Gastrocnemius medialis (tissue), 4 donors: ENCODE results near the gene CD22.

ENCODE experiments used
- CTCF ChIP-seq, 5 experiments: fragments of 450-650 bp in 3 of 5; fragments of 200-600 bp in 2 of 5; sonication (generic) in 2 of 5; IDR thresholded peaks in 4 of 5; conservative IDR thresholded peaks in 1 of 5; 1 replicate in 4 of 5; 2 replicates in 1 of 5; pipeline ENCODE4 v1.5.1; 2016 to 2019; ENCODE audit warnings: antibody characterized with exemption in 5 of 5, mild to moderate bottlenecking in 3 of 5, moderate library complexity in 3 of 5
- POLR2A ChIP-seq, 2 donors: fragments of 450-650 bp; IDR thresholded peaks; one replicate each; pipeline ENCODE4 v1.6.1; 2017; ENCODE audit warnings: antibody characterized with exemption in 2 of 2, mild to moderate bottlenecking in 2 of 2, moderate library complexity in 2 of 2

GRCh38 chr19:35363001-35363590, 34.1 kb downstream of the CD22 start:
- no peak for TF ChIP-seq POLR2A (IDR thresholded peaks at IDR 0.05)
- TF ChIP-seq CTCF (IDR thresholded peaks at IDR 0.05 in 4 of 5, conservative IDR thresholded peaks at IDR 0.05 in 1 of 5), result no peak
